ENCODE results near the gene VWA3A. TPM values are rescaled to one million over a fixed set of nuclear protein-coding genes. Genes with fewer than 3 reads are reported as not detected.
"Not testable (repeated sequence)": the region's sequence is repeated elsewhere in the genome, so short reads cannot be mapped to it uniquely, and the experiment has no call there.

The VWA3A gene
- total and polyA plus RNA-seq, 9 donors = 0.15 to 46.2 (median 1.3) TPM

DNA sequence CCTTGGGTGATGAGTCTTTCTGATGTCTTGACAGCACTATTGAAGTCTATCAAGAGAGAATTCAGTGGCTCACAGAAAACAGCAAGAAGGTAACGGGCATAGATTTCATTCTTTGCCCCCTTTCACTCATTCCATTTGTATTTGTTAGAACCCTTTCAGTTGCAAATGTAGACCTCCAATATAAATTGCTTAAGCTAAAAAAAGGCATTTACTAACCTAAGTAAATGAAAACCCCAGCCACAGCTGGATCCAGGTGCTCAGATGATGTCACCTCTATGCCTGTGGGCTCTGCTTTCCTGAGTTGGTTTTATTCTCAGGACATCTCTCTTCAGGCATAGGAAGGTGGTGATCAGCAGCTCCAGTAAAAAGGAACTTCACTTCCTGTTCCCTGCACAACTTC, 11.1 kb downstream of the VWA3A start:
- Histone ChIP-seq H3K9me3 (no peaks in the 10 kb centered on the region), H3K27me3 (no peaks in the 10 kb centered on the region), H3K4me1 (ENCODE audit: insufficient read depth) (no peaks in the 10 kb centered on the region), H3K4me3 (no peak overlapping the region), H3K27ac (no peak overlapping the region), H3K36me3 (no peaks in the 10 kb centered on the region)
- intact Hi-C loops (cut with DNase I) = no loop called here
- no peak for TF ChIP-seq POLR2A (IDR thresholded peaks at IDR 0.05)
- TF ChIP-seq, protein P1, sequence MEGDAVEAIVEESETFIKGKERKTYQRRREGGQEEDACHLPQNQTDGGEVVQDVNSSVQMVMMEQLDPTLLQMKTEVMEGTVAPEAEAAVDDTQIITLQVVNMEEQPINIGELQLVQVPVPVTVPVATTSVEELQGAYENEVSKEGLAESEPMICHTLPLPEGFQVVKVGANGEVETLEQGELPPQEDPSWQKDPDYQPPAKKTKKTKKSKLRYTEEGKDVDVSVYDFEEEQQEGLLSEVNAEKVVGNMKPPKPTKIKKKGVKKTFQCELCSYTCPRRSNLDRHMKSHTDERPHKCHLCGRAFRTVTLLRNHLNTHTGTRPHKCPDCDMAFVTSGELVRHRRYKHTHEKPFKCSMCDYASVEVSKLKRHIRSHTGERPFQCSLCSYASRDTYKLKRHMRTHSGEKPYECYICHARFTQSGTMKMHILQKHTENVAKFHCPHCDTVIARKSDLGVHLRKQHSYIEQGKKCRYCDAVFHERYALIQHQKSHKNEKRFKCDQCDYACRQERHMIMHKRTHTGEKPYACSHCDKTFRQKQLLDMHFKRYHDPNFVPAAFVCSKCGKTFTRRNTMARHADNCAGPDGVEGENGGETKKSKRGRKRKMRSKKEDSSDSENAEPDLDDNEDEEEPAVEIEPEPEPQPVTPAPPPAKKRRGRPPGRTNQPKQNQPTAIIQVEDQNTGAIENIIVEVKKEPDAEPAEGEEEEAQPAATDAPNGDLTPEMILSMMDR (IDR thresholded peaks at IDR 0.05) = no peak
- TF ChIP-seq EP300 (IDR thresholded peaks at IDR 0.05) = no peak
- 85 to 98% (median 89%) methylated on average over 1 of the region's 1 CpG for WGBS, 3 donors
- no peak for DNase-seq

DNA sequence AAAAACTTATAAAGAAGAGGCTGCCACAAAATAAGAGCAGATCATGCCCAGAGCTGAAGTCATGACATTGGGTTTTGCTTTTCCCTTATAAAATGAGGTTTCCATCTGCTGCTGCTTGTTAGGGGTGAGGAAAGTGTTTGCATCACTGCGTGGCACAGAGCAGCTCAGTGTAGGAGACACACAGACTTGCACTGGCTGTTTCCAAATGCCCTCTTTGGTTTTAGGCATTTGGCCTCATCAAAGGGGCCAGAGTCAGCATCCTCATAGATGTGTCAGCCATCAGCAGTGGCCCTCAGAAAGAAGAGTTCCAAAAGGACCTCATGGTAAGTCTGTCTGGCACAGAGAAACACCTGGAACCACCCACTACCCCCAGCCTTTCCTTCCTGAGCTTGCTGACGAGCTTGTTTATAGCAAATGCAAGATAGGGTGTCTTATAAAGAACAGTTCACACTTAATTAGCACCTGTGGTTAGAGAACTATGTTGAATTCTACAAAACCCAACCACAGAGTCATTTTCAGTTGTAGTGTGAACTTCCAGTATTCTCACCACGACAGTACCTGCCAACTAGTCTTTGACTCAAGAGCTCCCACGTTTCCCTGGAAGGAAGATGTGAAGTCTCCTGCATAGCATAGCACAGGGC, 17.0 kb downstream of the VWA3A start:
- Histone ChIP-seq H3K27ac (no peak overlapping the region), H3K4me3 (no peak overlapping the region), H3K9me3 (no peaks in the 10 kb centered on the region), H3K4me1 (ENCODE audit: insufficient read depth) (no peaks in the 10 kb centered on the region), H3K27me3 (no peaks in the 10 kb centered on the region), H3K36me3 (no peaks in the 10 kb centered on the region)
- intact Hi-C loops (cut with DNase I) = no loop called here
- 50 to 60% (median 50%) methylated on average over 4 of the region's 4 CpGs for WGBS, 3 donors
- TF ChIP-seq, protein P1 (IDR thresholded peaks at IDR 0.05) = no peak
- DNase-seq = no peak

DNA sequence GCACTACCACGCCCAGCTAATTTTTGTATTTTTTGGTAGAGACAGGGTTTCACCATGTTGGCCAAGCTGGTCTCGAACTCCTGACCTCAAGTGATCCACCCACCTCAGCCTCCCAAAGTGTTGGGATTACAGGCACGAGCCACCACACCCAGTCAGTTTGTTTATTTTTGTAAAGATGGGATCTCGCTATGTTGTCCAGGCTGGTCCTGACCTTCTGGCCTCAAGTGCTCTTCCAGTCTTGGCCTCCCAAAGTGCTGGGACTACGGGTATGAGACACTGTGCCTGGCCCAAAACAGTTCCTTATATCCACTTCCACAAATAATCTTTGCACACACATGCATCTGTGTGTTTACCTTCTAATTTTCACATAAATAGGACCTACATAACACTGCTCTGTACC, 19.3 kb downstream of the VWA3A start:
- 74 to 76% (median 75%) methylated on average over 5 of the region's 5 CpGs for WGBS, 3 donors
- DNase-seq; H3K4me3 ChIP-seq; H3K27me3 ChIP-seq; H3K36me3 ChIP-seq; H3K27ac ChIP-seq; H3K4me1 ChIP-seq (ENCODE audit: insufficient read depth); intact Hi-C loops (cut with DNase I); H3K9me3 ChIP-seq: not testable (repeated sequence)

DNA sequence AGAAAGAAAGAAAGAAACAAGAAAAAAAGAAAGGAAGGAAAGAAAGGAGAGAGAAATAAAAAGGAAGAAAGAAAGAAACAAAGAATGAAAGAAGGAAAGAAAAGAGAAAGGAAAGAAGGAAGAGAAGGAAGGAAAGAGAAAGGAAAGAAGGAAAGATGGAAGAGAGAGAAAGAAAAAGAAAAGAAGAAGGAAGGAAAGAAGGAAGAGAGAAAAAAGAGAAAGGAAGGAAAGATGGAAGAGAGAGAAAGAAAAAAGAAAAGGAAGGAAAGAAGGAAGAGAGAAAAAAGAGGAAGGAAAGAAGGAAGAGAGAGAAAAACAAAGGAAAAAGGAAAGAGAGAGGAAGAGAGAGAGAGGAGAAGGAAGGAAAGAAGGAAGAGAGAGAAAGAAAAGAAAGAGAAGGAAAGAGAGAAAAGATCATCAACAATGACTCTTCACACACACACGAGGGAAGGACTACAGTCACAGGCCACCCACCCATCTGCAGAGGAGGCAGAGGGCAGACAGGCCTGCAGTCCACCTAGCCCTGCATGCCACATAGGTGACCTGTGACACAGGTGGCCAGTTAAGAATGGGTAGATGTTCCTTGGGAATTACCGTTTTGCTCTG, 23.9 kb downstream of the VWA3A start:
- intact Hi-C loops (cut with DNase I) = no loop called here
- TF ChIP-seq, protein P1 (IDR thresholded peaks at IDR 0.05) = no peak
- no peak for TF ChIP-seq POLR2A (IDR thresholded peaks at IDR 0.05)
- TF ChIP-seq EP300 (IDR thresholded peaks at IDR 0.05) = no peak
- Histone ChIP-seq H3K27ac (no peak overlapping the region), H3K36me3 (no peaks in the 10 kb centered on the region), H3K4me1 (ENCODE audit: insufficient read depth) (no peaks in the 10 kb centered on the region), H3K27me3 (no peaks in the 10 kb centered on the region), H3K9me3 (no peaks in the 10 kb centered on the region), H3K4me3 (no peak overlapping the region)
- DNase-seq = no peak
- 65 to 81% (median 79%) methylated on average over 2 of the region's 2 CpGs for WGBS, 3 donors

DNA sequence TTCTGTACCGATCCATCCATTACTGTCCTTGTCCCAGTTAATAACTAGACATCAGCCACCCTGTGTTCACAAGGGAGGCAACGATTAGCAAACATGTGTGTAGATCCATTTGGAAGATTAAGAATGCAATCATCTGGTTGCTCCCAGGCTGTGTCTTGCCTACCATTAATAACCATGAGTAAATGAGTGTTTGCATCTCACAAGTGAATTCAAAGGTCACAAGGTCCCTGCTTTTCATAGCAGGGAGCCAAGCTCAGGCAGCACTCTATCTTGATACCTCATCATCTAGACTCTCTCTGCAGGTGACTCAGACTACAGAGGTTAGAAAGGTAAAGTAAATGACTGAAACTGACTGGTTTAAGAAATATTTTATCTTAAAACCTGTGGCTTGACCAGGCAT, 25.3 kb downstream of the VWA3A start:
- DNase-seq = no peak
- WGBS, 3 donors = 77 to 81% (median 81%) methylated on average over 2 of the region's 2 CpGs
- Histone ChIP-seq H3K4me3 (no peak overlapping the region), H3K9me3 (no peaks in the 10 kb centered on the region), H3K27ac (no peak overlapping the region), H3K36me3 (no peaks in the 10 kb centered on the region), H3K4me1 (ENCODE audit: insufficient read depth) (no peaks in the 10 kb centered on the region), H3K27me3 (no peaks in the 10 kb centered on the region)
- TF ChIP-seq EP300 (IDR thresholded peaks at IDR 0.05) (no peak), POLR2A (IDR thresholded peaks at IDR 0.05) (no peak)
- TF ChIP-seq, protein P1 (IDR thresholded peaks at IDR 0.05) = no peak
- intact Hi-C loops (cut with DNase I) = no loop called here
